Right lobe of liver (tissue), 6 donors: ENCODE measurements around the gene BAIAP2. TPM values are rescaled to one million over a fixed set of nuclear protein-coding genes. Genes with fewer than 3 reads are reported as not detected.
A peak's percentile ranks its signal among the peaks of the same experiment; 100 is the strongest.
"Not testable (repeated sequence)": the region's sequence is repeated elsewhere in the genome, so short reads cannot be mapped to it uniquely, and the experiment has no call there.

Experiments used
- ATAC-seq, 4 donors: fragments of 200-7000 bp; cut with Tn5 transposase; one replicate each; pipeline ENCODE4 v1.9.1; 2020; ENCODE audit warnings: mild to moderate bottlenecking in 4 of 4, moderate library complexity in 4 of 4
- DNase-seq, 3 donors: peaks; one replicate each; pipeline ENCODE4 v3.0.0-alpha.2; 2020
- H3K27ac ChIP-seq, 3 donors: fragments of 200-600 bp; one replicate each; pipeline ENCODE4 v1.8.0; 2022
- H3K27me3 ChIP-seq, 2 donors: fragments of 200-600 bp; one replicate each; pipeline ENCODE4 v1.8.0; 2022
- H3K36me3 ChIP-seq, 4 donors: fragments of 200-600 bp; sonication (generic) in 1 of 4; one replicate each; pipeline versions ENCODE4 v1.5.1 to v1.8.0; 2017 to 2022; ENCODE audit warnings: control low read depth in 1 of 4
- H3K4me1 ChIP-seq, 4 donors: fragments of 200-600 bp; sonication (generic) in 1 of 4; one replicate each; pipeline versions ENCODE4 v1.5.1 to v1.8.0; 2017 to 2022; ENCODE audit warnings: control low read depth in 1 of 4
- H3K4me3 ChIP-seq, 3 donors: fragments of 200-600 bp; one replicate each; pipeline ENCODE4 v1.8.0; 2022
- H3K9me3 ChIP-seq, 4 donors: fragments of 200-600 bp; sonication (generic) in 1 of 4; one replicate each; pipeline versions ENCODE4 v1.5.1 to v1.8.0; 2017 to 2022; ENCODE audit warnings: control low read depth in 1 of 4
- CTCF ChIP-seq, 4 donors: fragments of 200-600 bp in 3 of 4; fragments of 450-650 bp in 1 of 4; IDR thresholded peaks; one replicate each; pipeline versions ENCODE4 v1.5.1 to v1.8.0; 2016 to 2022; ENCODE audit warnings: antibody characterized with exemption in 4 of 4, mild to moderate bottlenecking in 2 of 4
- POLR2A ChIP-seq: fragments of 450-650 bp; IDR thresholded peaks from one replicate; pipeline ENCODE4 v1.6.1; 2017; ENCODE audit warnings: antibody characterized with exemption, mild to moderate bottlenecking
- WGBS: methylation state at CpG from one replicate; pipeline ENCODE4 v1.1.6; 2018; ENCODE audit warnings: low coverage, low lambda C conversion rate; ENCODE audit not compliant: insufficient coverage; ENCODE audit errors: missing lambda C conversion rate; 5-methylcytosine and 5-hydroxymethylcytosine counted together
- intact Hi-C, 2 donors: fragments of 100-400 bp; cut with DNase I; formaldehyde crosslinking; loops; one replicate each; pipeline versions ENCODE4 v1.11.2 to v1.14.1; 2022
- total RNA-seq, 6 experiments: library from RNA; depleted of rRNA in 2 of 6; stranded (reverse); fragments of >200 nt in 2 of 6; fragmentation: NEBNext Ultra II Directional in 3 of 6; extraction: Animal tissue kit (Norgen Biotek cat#: 25700) in 3 of 6; gene quantifications; one replicate each; pipeline versions ENCODE4 v1.1.0 to v1.2.4, GENCODE V29; 2016 to 2023
- donor health status: DM: no; HTN: yes; CAD: no.
- donor health status: DM: no; HTN: no; CAD: no.
- donor health status: DM: no; HTN: no; CAD: no.
- donor health status: DM: no; HTN: yes; CAD: no.
- donor health status: DM: no; HTN: yes; CAD: no.

Gene BAIAP2
- total RNA-seq, 6 experiments from 2014 or later: 46.6 to 139 (median 63.3) TPM

GRCh38 chr17:81015136-81015535, 19.8 kb upstream of the BAIAP2 start:
- no peak for ATAC-seq
- Histone ChIP-seq H3K9me3 (no peaks in the 10 kb centered on the region), H3K4me1 (peaks cover 0 to 5% (median 0%) of the 10 kb centered on the region in 4 donors), H3K27ac (no peak overlapping the region), H3K4me3 (no peak overlapping the region), H3K27me3 (no peaks in the 10 kb centered on the region), H3K36me3 (no peaks in the 10 kb centered on the region)
- DNase-seq: no peak
- intact Hi-C loops: no loop called here
- TF ChIP-seq CTCF (IDR thresholded peaks at IDR 0.05): no peak
- TF ChIP-seq POLR2A: no peak
- WGBS: 100% methylated on average over 1 of the region's 1 CpG

- 58% methylated on average over 2 of the region's 2 CpGs for WGBS
- H3K36me3 ChIP-seq: no peaks in the 10 kb centered on the region
- H3K4me1 ChIP-seq: no peaks in the 10 kb centered on the region
- H3K27me3 ChIP-seq: no peaks in the 10 kb centered on the region
- no peak overlapping the region for H3K4me3 ChIP-seq
- TF ChIP-seq CTCF (IDR thresholded peaks at IDR 0.05) (no peak), POLR2A (no peak)
- DNase-seq (no peak), ATAC-seq (no peak)
- no peaks in the 10 kb centered on the region for H3K9me3 ChIP-seq
- H3K27ac ChIP-seq: no peak overlapping the region
- intact Hi-C loops: no loop called here
Measured at GRCh38 chr17:81016575-81016974, 18.4 kb upstream of the BAIAP2 start.

GRCh38 chr17:81017330-81017729, 17.6 kb upstream of the BAIAP2 start:
- intact Hi-C loops, H3K36me3 ChIP-seq, H3K4me1 ChIP-seq, H3K4me3 ChIP-seq, DNase-seq, H3K27me3 ChIP-seq, ATAC-seq, H3K9me3 ChIP-seq: not testable (repeated sequence)
- WGBS: 82% methylated on average over 3 of the region's 4 CpGs
- H3K27ac ChIP-seq: peak overlapping the region in 2 of 3 donors; percentile 66 to 75

- Histone ChIP-seq H3K4me1 (peaks cover 0 to under 1% (median 0%) of the 10 kb centered on the region in 4 donors), H3K36me3 (no peaks in the 10 kb centered on the region), H3K27ac (peak overlapping the region; percentile 53 to 75 (median 66)), H3K4me3 (peak overlapping the region; percentile 7 to 23 (median 21)), H3K9me3 (no peaks in the 10 kb centered on the region), H3K27me3 (no peaks in the 10 kb centered on the region)
- intact Hi-C loops: no loop called here
- TF ChIP-seq POLR2A: no peak
- no peak for TF ChIP-seq CTCF (IDR thresholded peaks at IDR 0.05)
- DNase-seq (peak in 2 of 3 donors; percentile 44 to 51), ATAC-seq (peak; percentile 67 to 83 (median 79))
- WGBS: 33% methylated on average over 20 of the region's 29 CpGs
Measured at GRCh38 chr17:81018044-81018802, 16.7 kb upstream of the BAIAP2 start.
